ENCODE measurements around the gene RETREG2. TPM values are rescaled to one million over a fixed set of nuclear protein-coding genes. Genes with fewer than 3 reads are reported as not detected.

RETREG2 gene
- total RNA-seq, 1 donor from 2014 or later: 54.1 TPM

GRCh38 chr2:219174146-219174545 is 3.9 kb upstream of the RETREG2 start:
- H3K4me3 Mint-ChIP-seq: peak overlapping the region; percentile 94
- peak overlapping the region; percentile 67 for H3K27ac Mint-ChIP-seq
- intact Hi-C loops (cut with micrococcal nuclease): no loop called here
- no peaks in the 10 kb centered on the region for H3K27me3 Mint-ChIP-seq
- H3K9me3 Mint-ChIP-seq: no peaks in the 10 kb centered on the region
- DNase-seq: peak; percentile 49
- H3K4me1 Mint-ChIP-seq: peaks cover 34% of the 10 kb centered on the region
- peaks cover 40% of the 10 kb centered on the region for H3K36me3 Mint-ChIP-seq (ENCODE audit: low read depth)

DNA sequence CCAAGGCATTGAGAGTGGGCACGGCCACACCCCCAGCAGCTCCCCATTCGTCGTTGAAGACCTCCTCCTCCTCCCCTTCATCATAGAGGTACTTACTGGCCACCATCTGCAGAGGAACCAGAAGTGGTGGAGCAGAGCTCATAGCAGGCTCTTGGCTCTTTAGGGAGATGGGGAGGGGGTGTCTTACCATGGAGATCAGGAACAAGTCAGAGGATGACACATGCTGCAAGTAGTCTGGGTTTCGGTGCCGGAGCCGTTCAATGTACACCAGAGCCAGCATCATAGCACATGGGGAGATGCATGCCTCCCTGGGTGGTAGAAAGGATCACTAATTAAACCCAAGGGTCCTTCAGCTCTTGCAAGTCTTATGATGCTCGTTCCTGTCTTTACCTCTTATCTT is 3.3 kb upstream of the RETREG2 start:
- no peaks in the 10 kb centered on the region for H3K9me3 Mint-ChIP-seq
- H3K4me1 Mint-ChIP-seq: peaks cover 41% of the 10 kb centered on the region
- H3K27ac Mint-ChIP-seq: peak overlapping the region; percentile 67
- DNase-seq: peak; percentile 55
- H3K27me3 Mint-ChIP-seq: no peaks in the 10 kb centered on the region
- intact Hi-C loops (cut with micrococcal nuclease): loop anchor here (5.0 kb wide), 1 partner anchor 958 kb away; the partner anchor contains the start of gene ARPC2
- H3K4me3 Mint-ChIP-seq: peak overlapping the region; percentile 94
- H3K36me3 Mint-ChIP-seq (ENCODE audit: low read depth): peaks cover 43% of the 10 kb centered on the region

DNA sequence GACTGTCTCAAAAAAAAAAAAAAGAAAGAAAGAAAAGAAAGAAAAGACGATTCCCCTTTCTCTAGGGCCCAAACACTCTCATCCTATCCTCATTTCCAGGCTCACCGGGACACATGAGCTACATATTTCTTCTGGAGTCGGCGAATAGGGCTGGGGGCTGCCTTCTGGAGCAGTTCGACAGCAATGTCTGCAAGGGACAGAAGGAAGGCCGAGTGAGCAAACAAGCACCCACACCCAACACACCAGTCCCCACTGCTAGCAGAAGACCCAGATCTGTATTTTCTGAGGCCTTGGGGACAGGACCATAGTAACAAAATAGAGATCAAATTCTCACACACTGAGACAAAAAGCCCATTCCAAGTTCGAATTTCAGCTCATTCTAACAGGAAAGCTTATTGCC is 2.6 kb upstream of the RETREG2 start:
- Mint-ChIP-seq H3K4me1 (peaks cover 45% of the 10 kb centered on the region), H3K27ac (peak overlapping the region; percentile 84)
- intact Hi-C loops (cut with micrococcal nuclease): loop anchor here (5.0 kb wide), 1 partner anchor 958 kb away; the partner anchor contains the start of gene ARPC2

DNA sequence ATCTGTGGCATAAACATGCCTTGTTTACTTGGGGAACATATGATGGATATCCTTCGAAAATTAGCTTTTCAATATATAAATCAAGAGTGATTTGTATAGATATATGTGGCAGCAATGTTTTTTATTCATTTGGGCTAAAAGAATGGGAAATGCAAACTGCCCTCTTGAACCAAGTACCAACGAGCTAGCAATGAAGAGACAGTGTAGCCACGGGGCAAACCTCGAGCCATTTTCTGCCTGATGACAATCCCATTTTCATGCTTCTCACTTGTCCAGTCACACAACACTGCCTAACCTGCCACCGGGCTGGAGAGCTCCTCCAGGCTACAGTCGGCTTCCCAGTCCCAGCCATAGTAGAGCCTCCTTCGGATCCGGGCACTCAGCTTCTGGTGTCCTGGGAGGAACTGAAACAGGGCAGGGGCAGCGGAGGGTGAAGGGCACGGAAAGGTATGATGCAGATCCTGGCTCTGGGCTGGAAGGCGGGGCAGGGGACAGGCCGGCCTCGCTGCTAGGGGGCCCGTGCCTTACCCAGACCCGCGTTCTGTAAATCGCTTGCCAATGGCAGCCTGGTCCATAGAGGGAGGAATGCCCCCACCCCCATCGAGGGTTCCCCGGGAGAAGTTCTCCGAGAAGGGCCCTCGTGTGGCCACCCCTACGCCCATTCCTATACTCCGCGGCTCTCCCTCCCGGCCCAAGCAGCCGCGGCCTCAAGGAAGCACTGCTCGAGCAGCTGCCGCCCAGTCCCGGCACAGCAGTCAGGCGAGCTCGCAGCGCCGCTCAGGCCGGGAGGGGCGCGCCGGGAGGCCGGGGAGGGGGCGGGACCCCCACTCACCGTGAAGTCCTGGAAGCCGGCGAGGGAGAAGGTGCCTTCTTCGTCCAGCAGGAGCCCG is 1.9 kb upstream of the RETREG2 start:
- peak; percentile 78 for DNase-seq
- no peaks in the 10 kb centered on the region for H3K9me3 Mint-ChIP-seq
- peaks cover 53% of the 10 kb centered on the region for H3K36me3 Mint-ChIP-seq (ENCODE audit: low read depth)
- peaks cover 52% of the 10 kb centered on the region for H3K4me1 Mint-ChIP-seq
- H3K27me3 Mint-ChIP-seq: no peaks in the 10 kb centered on the region
- peak overlapping the region; percentile 94 for H3K4me3 Mint-ChIP-seq
- intact Hi-C loops (cut with micrococcal nuclease): loop anchor here (2.0 to 5.0 kb wide), 4 partner anchors 119 to 959 kb away; partner anchors contain the start of genes ARPC2, CNOT9, CTDSP1 and USP37
- H3K27ac Mint-ChIP-seq: peak overlapping the region; percentile 84

More for the DNA sequence above, 2.6 kb upstream of the RETREG2 start:
- peak; percentile 56 for DNase-seq
- Mint-ChIP-seq H3K36me3 (ENCODE audit: low read depth) (peaks cover 48% of the 10 kb centered on the region), H3K4me3 (peak overlapping the region; percentile 94), H3K27me3 (no peaks in the 10 kb centered on the region), H3K9me3 (no peaks in the 10 kb centered on the region)

GRCh38 chr2:219176818-219177551 is 1.1 kb upstream of the RETREG2 start, which contains the start of gene CNPPD1:
Gene CNPPD1, minus strand, starts transcription at chr2:219176925. Its CDS starts 97 bp downstream, at chr2:219176828.
- peaks cover 56% of the 10 kb centered on the region for H3K36me3 Mint-ChIP-seq (ENCODE audit: low read depth)
- peaks cover 60% of the 10 kb centered on the region for H3K4me1 Mint-ChIP-seq
- peak within 1 kb of the TSS; percentile 94 for H3K4me3 Mint-ChIP-seq
- peak; percentile 97 for DNase-seq
- H3K27ac Mint-ChIP-seq: peak within 1 kb of the TSS; percentile 99
- intact Hi-C loops (cut with micrococcal nuclease): loop anchor here (1.0 to 5.0 kb wide), 11 partner anchors 17 to 960 kb away; partner anchors contain the start of genes ANKZF1, ARPC2, ATG9A and CNOT9
- H3K27me3 Mint-ChIP-seq: no peaks in the 10 kb centered on the region
- H3K9me3 Mint-ChIP-seq: no peaks in the 10 kb centered on the region

DNA sequence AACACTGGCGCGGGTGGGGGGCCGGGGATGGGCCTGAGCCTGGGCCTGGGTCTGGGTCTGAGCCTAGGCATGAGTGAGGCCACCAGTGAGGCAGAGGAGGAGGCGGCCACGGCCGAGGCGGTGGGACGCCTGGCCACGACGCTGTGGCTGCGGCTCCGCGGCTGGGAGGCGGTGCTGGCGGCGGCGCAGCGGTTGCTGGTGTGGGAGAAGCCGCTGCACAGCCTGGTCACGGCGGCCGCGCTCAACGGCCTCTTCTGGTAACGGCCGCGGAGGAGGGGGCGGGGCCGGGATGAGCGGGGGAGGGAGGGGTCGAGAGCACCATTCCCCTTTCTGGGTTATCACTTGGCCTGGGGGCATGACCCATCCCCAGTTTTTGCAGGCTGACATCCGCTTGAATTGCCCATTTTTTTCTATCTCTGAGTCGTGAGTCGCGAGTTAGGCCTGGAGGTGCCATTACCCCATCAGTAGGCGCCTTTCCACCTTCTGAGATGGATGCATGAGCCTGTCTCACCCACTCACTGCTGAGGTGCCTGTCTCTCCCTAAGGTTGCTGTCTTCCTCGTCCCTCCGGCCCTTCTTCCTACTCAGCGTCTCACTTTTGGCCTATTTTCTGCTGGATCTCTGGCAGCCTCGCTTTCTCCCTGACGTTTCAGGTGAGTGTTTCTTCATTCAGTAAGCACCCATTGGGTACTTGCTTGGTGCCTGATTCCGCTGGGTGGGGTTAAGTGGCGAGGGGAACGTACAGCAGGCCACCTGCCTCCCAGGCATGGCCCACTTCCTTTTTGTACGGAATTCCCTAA is 501 bp downstream of the RETREG2 start:
- Mint-ChIP-seq H3K4me3 (peak overlapping the region; percentile 94), H3K27ac (peak overlapping the region; percentile 87), H3K36me3 (ENCODE audit: low read depth) (peaks cover 52% of the 10 kb centered on the region), H3K9me3 (no peaks in the 10 kb centered on the region), H3K4me1 (peaks cover 62% of the 10 kb centered on the region), H3K27me3 (no peaks in the 10 kb centered on the region)
- intact Hi-C loops (cut with micrococcal nuclease): loop anchor here (1.0 to 5.0 kb wide), 3 partner anchors 365 to 961 kb away; partner anchors contain the start of genes ARPC2, CHPF and TTLL4
- peak; percentile 84 for DNase-seq

GRCh38 chr2:219179601-219180465 is 1.8 kb downstream of the RETREG2 start:
- peak; percentile 55 for DNase-seq
- peaks cover 46% of the 10 kb centered on the region for H3K36me3 Mint-ChIP-seq (ENCODE audit: low read depth)
- H3K4me3 Mint-ChIP-seq: peak overlapping the region; percentile 94
- peak overlapping the region; percentile 87 for H3K27ac Mint-ChIP-seq
- H3K27me3 Mint-ChIP-seq: no peaks in the 10 kb centered on the region
- intact Hi-C loops (cut with micrococcal nuclease): loop anchor here (2.0 to 5.0 kb wide), 2 partner anchors 469 to 963 kb away; partner anchors contain the start of genes ARPC2 and TTLL4
- H3K4me1 Mint-ChIP-seq: peaks cover 52% of the 10 kb centered on the region
- no peaks in the 10 kb centered on the region for H3K9me3 Mint-ChIP-seq

GRCh38 chr2:219180961-219181360 is 2.9 kb downstream of the RETREG2 start:
- H3K27ac Mint-ChIP-seq: no peak overlapping the region
- no peaks in the 10 kb centered on the region for H3K9me3 Mint-ChIP-seq
- intact Hi-C loops (cut with micrococcal nuclease): no loop called here
- peak overlapping the region; percentile 32 for H3K4me3 Mint-ChIP-seq
- H3K36me3 Mint-ChIP-seq (ENCODE audit: low read depth): peaks cover 50% of the 10 kb centered on the region
- H3K27me3 Mint-ChIP-seq: no peaks in the 10 kb centered on the region
- DNase-seq: peak; percentile 55
- H3K4me1 Mint-ChIP-seq: peaks cover 45% of the 10 kb centered on the region

DNA sequence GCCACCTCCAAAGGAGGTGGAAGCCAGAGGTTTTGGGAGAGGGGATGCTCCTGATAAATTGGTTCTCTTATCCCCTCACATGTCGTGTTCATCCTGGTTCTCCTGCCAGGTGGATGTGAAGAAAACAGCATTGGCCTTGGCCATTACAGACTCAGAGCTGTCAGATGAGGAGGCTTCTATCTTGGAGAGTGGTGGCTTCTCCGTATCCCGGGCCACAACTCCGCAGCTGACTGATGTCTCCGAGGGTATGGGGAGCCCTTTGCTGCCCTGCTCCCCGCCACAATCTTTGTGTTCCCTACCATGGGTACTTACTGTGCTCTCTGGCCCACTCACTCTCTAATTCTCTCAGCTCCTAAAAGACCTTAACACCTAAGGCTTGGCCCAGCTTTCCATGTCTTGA is 3.5 kb downstream of the RETREG2 start:
- peak overlapping the region; percentile 66 for H3K27ac Mint-ChIP-seq
- intact Hi-C loops (cut with micrococcal nuclease): no loop called here
- H3K27me3 Mint-ChIP-seq: no peaks in the 10 kb centered on the region
- no peak for DNase-seq
- H3K9me3 Mint-ChIP-seq: no peaks in the 10 kb centered on the region
- peaks cover 53% of the 10 kb centered on the region for H3K36me3 Mint-ChIP-seq (ENCODE audit: low read depth)
- H3K4me3 Mint-ChIP-seq: peak overlapping the region; percentile 32
- H3K4me1 Mint-ChIP-seq: peaks cover 43% of the 10 kb centered on the region

GRCh38 chr2:219182331-219183150 is 4.5 kb downstream of the RETREG2 start:
- no peaks in the 10 kb centered on the region for H3K9me3 Mint-ChIP-seq
- peaks cover 42% of the 10 kb centered on the region for H3K4me1 Mint-ChIP-seq
- peaks cover 53% of the 10 kb centered on the region for H3K36me3 Mint-ChIP-seq (ENCODE audit: low read depth)
- peak; percentile 54 for DNase-seq
- intact Hi-C loops (cut with micrococcal nuclease): no loop called here
- H3K27ac Mint-ChIP-seq: no peak overlapping the region
- H3K27me3 Mint-ChIP-seq: no peaks in the 10 kb centered on the region
- no peak overlapping the region for H3K4me3 Mint-ChIP-seq

GRCh38 chr2:219183151-219183772 is 5.2 kb downstream of the RETREG2 start:
- DNase-seq: peak; percentile 50
- Mint-ChIP-seq H3K27ac (peak overlapping the region; percentile 11), H3K4me1 (peaks cover 40% of the 10 kb centered on the region), H3K36me3 (ENCODE audit: low read depth) (peaks cover 52% of the 10 kb centered on the region), H3K9me3 (no peaks in the 10 kb centered on the region), H3K27me3 (no peaks in the 10 kb centered on the region), H3K4me3 (no peak overlapping the region)
- intact Hi-C loops (cut with micrococcal nuclease): no loop called here

All from activated CD4-positive, alpha-beta T cell treated with anti-CD3 and anti-CD28 coated beads, Interleukin-2, amount 10 ng/mL, durations not matched to agents 24 days and 14 days (primary cell).